ELF-1 (cell line): Measurements from ENCODE around the gene CCNB1.
"Not testable (repeated sequence)": the region's sequence is repeated elsewhere in the genome, so short reads cannot be mapped to it uniquely, and the experiment has no call there.

ENCODE experiments used
- DNase-seq: peaks from one replicate; pipeline ENCODE4 v3.0.0-alpha.2; 2016; ENCODE audit warnings: low read depth, low spot score

The CCNB1 gene

DNA sequence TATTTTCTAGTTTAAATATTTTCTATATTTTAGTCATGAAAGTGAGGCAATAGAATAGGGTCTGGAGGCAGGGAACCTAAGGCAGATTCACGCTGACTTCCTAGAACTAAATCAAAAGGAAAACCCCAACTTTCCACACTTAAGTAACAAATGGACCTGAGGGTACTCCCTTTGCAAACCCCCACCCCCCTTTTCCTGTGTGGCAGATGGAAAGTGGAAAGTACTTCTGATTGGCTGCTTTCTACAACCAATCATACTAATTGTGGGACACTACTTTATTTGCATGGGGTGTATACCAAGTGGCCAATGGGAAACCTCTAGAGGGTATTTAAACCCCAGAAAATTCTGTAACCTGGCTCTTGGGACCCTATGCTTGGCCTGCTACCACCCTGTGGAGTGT is 17.7 kb downstream of the CCNB1 start:
- DNase-seq = no peak

DNA sequence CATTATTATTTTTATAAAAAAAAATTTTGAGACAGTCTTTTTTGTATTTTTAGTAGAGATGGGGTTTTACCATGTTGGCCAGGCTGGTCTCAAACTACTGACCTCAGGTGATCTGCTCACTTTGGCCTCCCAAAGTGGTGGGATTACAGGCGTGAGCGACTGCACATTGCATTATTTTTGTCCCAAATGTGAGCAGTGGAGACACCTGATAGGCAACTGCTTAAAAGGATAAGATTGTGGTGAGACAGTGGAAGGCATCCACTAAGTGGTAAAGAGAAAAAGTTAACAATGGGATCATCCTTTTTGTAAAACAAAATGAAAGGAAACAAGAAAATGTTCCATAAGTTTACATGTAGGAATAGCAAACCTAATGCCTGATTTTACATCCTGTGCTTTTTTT is 20.4 kb downstream of the CCNB1 start:
- no peak for DNase-seq

DNA sequence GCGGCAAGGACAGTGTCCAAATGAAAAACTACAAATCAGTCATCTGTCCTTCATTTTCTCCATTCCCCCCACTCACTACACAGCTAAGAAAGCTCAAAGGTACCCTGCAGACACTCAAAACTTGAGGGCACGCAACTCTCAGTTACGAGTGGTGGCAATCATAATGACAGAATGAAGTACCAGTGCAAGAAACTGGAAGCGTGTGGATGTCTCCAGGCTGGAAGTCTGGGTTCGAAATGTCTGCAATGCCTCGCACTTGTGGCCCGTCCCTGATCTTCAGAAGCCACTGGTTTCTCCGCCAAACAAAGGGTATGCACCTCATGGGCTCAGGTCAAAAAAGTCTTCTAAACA is 21.8 kb downstream of the CCNB1 start:
- no peak for DNase-seq

DNA sequence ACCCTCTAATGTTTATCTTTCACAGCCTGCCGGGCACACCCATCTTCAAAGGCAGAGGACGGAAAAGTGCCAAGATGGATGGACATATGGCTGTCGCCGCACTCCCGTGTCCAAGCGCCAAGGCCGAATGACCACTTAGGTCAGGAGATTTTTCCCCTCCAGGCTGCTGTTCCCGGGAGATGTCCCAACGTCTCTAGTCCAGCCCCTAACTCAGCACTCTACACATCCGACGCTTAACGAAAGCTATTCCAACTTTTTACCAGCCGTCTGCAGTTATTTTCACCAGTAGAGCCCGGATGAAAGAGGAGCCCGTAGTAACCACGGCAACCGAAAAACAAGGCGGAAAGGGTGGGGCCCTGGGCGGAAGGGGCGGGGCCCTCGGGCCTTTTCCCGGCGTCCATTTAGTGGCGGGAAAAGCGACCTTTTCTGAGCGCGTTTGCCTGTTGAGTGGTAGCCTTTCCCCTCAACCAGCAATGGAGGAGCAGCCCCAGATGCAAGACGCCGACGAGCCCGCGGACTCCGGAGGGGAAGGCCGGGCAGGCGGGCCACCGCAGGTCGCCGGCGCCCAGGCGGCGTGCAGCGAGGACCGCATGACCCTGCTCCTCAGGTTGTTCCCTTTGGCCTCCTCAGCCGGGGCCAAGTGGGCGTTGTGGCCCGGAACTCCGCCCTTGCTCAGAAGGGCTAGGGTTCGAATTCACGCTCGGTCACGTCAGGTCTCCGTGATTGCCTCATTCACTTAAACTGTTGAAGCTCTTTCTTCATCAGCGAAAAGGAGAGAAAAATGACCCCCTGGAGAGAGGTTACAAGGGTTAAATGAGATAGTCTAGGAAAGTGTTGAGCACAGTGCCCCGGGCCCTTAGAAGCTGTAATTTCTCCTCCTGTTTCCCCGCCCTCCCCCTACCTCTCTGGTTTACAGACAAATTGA is 22.5 kb downstream of the CCNB1 start, which contains the start of gene CENPH:
Gene CENPH (plus strand): TSS at position 422 of the 925 bp plus-strand sequence. CDS start 52 bp downstream, at position 474.
- peak; percentile 96 for DNase-seq

DNA sequence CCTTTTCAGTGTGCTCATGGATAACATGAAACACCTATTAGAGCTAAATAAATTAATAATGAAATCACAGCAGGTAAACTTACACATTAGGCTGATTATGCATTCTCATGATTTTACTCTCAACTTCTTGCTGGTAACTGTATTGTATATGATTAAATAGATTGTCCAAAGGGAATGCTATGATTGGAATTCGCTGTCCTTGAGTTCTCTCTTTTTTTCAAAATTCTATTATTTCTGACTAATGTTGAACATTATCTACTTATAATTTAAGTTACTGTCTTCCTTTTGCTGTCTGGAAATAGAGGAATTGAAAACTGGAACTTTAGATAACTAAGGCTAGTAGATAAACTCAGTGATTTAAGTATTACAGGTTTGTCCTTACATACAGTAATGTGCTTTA is 35.5 kb downstream of the CCNB1 start:
- no peak for DNase-seq

DNA sequence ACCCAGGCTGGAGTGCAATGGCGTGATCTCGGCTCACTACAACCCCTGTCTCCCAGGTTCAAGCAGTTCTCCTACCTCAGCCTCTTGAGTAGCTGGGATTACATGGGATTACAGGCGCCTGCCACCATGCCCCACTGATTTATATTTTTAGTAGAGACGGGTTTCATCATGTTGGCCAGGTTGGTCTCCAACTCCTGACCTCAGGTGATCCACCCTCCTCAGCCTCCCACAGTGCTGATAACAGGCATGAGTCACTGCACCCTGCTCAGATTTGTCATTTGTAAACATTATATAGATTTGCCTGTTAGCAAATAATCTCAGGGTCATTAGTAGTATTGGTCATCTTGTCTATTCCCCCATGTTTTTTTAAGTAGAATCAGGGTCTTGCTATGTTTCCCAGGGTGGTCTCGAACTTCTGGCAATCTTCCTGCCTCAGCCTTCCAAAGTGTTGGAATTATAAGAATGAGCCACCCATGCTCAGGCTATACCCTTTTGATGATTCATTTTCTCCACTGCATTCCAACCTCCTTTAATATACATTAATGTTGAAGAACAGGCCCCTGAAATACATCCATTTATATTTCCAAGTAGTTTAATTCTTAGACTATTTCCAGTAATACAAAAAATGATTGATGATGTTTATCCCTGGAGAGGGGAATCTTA is 39.7 kb downstream of the CCNB1 start:
- no peak for DNase-seq

DNA sequence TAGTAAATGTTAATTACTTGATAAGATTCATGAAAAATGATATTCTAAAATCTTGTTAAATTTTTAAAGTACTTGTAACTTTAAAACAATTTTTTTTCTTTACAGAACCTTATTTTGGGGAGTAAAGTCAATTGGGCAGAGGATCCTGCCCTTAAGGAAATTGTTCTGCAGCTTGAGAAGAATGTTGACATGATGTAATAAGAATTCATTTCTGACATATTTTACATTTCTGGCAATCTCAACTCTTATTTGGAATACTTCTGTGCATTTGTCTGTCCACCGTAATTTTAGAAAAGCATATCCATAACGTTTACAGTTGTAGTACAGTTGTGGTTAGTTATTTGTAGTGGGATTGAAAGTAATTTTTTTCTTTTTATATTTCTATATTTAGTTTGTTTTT is 42.7 kb downstream of the CCNB1 start:
- DNase-seq = no peak

DNA sequence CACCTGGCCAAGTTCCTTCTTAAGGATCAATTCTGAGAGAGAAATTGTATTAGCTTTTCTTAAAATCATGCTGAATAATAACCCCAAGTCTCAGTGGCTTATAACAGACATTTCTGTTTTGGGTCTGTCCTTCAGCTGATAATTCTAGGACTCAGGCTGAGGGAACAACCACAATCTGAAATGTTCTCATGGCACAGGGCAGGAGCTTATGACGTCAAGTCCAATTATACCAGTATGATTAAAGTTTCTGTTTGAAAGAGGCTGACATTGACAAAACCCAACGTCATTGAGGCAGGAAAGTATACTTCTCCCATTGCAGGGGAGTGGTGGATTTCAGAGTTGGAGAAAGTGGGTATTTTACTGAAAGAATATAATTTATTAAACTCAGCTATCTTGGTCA is 44.2 kb downstream of the CCNB1 start:
- no peak for DNase-seq

DNA sequence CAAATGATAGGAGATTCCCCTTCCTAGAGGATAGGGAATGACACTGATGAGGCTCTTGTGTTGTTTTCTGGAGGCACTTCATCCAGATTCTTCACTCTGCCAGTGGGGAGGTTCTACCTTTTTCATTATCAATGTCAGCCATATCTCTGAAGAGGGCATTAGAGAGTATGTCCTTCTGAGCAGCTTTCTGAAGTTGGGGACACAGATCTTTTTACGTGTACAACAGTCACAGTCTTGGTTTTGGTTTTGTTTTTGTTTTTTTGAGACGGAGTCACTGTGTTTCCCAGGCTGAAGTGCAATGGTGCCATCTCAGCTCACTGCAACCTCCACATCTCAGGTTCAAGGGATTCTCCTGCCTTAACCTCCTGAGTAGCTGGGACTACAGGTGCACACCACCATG is 45.1 kb downstream of the CCNB1 start:
- no peak for DNase-seq

DNA sequence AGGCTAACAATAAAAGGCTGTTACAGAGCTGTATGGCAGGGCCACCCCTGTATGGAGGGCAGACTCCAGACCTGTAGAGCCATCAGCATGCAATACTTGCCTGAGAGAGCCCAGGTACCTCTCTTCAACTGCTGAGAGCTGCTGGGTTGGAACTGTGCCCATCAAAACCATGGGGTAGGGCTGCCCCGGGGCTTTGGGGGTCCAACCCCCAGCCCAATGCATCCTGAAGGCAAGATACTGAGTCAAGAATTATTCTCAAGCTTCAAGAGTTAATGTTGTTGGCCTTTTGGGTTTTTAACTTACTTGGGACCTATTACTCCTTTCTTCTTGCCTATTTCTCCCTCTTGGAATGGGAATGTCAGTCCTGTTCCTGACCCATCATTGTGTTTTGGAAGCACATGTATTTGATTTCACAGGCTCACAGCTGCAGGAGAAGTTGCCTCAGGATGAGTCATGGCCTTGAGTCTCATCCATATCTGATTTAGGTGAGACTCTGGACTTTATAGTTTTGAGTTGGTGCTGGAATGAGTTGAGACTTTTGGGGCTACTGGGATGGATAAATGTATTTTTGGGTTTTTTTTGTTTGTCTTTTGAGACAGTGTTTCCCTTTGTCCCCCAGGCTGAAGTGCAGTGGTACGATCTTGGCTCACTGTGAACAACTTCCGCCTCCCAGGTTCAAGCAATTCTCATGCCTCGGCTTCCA is 46.7 kb downstream of the CCNB1 start:
- DNase-seq = no peak

DNA sequence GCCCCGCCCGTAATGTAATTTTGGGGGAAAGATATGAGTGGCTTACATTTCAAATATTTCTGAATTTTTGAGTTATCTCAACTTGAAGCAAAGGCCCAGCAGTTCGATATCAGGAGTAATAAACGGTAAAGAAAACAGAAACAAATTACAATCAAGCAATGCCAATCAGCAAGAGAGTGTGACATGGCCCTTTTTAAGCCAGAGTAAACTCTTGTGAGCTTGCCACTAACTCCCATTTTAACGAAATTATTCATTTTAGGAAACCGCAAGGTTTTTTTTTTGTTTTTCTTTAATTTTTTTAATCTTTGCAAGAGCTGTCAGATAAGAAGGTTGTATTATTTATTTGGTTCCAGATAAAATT is 50.2 kb downstream of the CCNB1 start:
- no peak for DNase-seq

DNA sequence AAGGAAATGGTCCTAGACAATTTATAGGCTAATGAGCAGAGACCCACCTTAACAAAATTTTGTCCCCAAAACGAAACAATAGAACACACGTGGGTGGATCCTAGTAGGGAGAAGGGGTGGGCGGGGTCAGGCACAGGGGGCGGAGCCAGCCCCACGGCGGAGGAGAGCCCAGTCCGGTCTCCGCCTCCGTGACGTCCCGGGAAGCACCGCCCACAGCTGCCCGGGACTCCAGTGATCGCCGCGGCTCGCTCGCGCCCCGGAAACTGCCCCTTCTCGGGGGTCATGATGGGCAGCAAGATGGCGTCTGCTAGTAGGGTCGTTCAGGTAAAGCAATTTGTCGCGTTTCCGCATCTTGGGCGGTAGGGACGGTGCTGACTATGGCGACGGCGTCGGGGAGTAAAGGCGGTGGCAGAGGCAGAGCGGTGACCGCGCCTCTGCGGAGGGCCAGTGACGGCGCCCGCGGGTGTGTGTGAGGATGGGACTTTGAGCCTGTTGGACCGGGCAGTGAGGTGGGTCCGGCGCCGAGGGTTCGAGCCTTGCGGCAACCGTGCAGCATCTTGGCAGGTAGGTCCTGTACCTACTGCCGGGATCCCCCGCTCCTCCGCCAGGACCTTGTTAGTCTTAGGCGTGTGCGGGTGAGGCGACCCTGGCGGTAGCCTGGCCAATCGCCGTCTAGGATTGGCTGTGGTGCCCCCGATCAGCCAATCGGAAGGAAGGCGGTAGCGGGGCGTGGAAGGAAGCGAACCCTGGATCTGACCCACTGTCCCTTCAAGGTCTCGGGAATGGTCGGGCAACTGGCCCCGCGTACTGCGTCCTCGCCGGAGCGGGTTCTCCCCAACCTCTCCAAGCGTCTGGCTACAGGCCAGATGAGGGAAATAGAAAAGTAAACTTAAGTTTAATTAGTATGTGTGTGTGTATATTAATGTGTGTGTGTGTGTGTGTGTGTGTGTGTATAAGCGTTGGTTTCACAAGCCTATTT is 50.9 kb downstream of the CCNB1 start:
- DNase-seq = peak; percentile 94

DNA sequence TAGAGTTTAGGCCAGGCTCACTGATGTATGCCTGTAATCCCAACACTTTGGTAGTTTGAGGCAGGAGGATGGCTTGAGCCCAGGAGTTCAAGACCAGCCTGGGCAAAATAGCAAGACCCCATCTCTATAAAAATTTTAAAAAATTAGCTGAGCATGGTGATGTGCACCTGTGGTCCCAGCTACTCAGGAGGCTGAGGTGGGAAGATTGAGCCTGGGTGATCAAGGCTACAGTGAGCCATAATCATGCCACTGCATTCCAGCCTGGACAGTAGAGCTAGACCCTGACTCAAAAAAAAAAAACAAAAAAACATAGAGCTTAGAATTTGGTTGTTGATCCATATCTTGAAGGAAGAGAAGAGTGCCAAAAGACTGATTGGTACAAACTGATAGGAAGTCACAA is 53.0 kb downstream of the CCNB1 start:
- no peak for DNase-seq

DNA sequence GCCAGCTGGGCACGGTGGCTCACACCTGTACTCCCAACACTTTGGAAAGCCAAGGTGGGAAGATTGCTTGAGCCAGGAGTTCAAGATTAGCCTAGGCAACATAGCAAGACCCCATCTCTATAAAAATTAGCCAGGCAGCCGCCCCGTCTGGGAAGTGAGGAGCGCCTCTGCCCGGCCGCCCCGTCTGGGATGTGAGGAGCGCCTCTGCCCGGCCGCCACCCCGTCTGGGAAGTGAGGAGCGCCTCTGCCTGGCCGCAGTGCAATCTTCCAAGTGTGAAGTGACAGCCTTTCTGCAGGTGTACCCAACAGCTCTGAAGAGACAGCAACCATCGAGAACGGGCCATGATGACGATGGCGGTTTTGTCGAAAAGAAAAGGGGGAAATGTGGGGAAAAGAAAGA is 53.4 kb downstream of the CCNB1 start:
- DNase-seq = not testable (repeated sequence)

DNA sequence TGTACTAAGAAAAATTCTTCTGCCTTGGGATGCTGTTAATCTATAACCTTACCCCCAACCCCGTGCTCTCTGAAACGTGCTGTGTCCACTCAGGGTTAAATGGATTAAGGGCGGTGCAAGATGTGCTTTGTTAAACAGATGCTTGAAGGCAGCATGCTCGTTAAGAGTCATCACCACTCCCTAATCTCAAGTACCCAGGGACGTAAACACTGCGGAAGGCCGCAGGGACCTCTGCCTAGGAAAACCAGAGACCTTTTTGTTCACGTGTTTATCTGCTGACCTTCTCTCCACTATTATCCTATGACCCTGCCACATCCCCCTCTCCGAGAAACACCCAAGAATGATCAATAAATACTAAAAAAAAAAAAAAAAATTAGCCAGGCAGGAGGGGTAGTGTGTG is 53.9 kb downstream of the CCNB1 start:
- DNase-seq = not testable (repeated sequence)

DNA sequence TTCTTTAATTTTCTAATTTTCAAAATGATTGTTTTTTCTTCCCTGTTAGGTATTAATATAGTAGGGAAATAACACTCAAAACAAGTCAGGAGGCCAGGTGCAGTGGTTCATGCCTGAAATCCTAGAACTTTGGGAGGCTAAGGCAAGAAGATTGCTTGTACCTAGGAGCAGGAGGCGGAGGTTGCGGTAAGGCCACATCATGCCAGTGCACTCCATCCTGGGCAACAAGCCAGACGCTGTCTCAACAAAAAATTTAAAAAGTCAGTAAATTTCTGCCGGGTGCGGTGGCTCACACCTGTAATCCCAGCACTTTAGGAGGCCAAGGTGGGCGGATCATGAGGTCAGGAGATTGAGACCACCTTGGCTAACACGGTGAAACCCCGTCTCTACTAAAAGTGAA is 57.6 kb downstream of the CCNB1 start:
- DNase-seq = no peak

DNA sequence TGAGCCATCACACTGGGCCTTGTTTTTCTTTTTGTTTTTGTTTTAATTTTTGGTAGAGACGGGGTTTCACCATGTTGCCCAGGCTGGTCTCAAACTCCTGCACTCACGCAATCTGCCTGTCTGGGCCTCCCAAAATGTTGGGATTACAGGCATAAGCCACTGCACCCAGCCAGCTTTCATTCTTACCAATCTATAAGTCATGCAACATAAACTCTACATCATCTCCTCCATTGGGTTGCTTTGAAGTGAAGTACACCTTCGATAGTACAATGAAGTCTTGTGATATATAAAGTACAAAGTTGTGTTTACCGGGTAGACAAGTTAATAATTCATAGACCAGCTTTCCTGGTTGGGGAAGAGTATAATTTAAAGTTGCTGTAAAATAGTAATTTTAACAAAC is 58.9 kb downstream of the CCNB1 start:
- DNase-seq = no peak
